B cell (primary cell): ENCODE data around the gene VGLL1. TPM values are rescaled to one million over a fixed set of nuclear protein-coding genes. Genes with fewer than 3 reads are reported as not detected.

Source experiments
- ATAC-seq: fragments of 200-7000 bp; cut with Tn5 transposase; one replicate; pipeline ENCODE4 v1.10.0; 2021; ENCODE audit warnings: low read depth, mild to moderate bottlenecking, moderate number of reproducible peaks, moderate library complexity
- CTCF ChIA-PET: fragments of 350-600 bp; sonication (Branson Sonifier 250); formaldehyde crosslinking; loops from one replicate; lab custom pipeline; 2021; ENCODE audit warnings: antibody characterized with exemption, inconsistent platforms; lab: Charles Lee
- POLR2A ChIA-PET: fragments of 350-600 bp; sonication (Branson Sonifier 250); formaldehyde crosslinking; loops from one replicate; lab custom pipeline; 2021; ENCODE audit warnings: antibody characterized with exemption; lab: Charles Lee
- DNase-seq: peaks from one replicate; pipeline ENCODE4 v3.0.0; 2013
- H2AFZ ChIP-seq: 2 replicates; pipeline ENCODE4 v1.6.1; 2012; ENCODE audit warnings: mild to moderate bottlenecking, low read depth, low read length; ENCODE audit not compliant: insufficient read depth, poor library complexity, severe bottlenecking
- H3K27ac ChIP-seq, 2 donors: 1 replicate in 1 of 2; 2 replicates in 1 of 2; pipeline ENCODE4 v1.5.1; 2012 to 2013; ENCODE audit warnings: low read length in 2 of 2, mild to moderate bottlenecking in 2 of 2, moderate library complexity in 1 of 2
- H3K27me3 ChIP-seq, 4 experiments: fragments of 200-600 bp in 1 of 4; sonication (generic) in 1 of 4; replicated peaks in 1 of 4; 1 replicate in 2 of 4; 2 replicates in 2 of 4; pipeline versions ENCODE4 v1.6.1 to v1.7.0; 2013 to 2016; ENCODE audit warnings: low read length in 3 of 4, mild to moderate bottlenecking in 2 of 4, mixed read lengths in 1 of 4, moderate library complexity in 1 of 4; ENCODE audit not compliant: insufficient read depth in 4 of 4, control insufficient read depth in 3 of 4; ENCODE audit errors: control extremely low read depth in 1 of 4
- H3K36me3 ChIP-seq, 2 experiments: replicated peaks in 1 of 2; 1 replicate in 1 of 2; 2 replicates in 1 of 2; pipeline versions ENCODE4 v1.6.1 to v1.7.1; 2013; ENCODE audit warnings: low read length in 1 of 2; ENCODE audit not compliant: insufficient read depth in 2 of 2, control insufficient read depth in 1 of 2; ENCODE audit errors: control extremely low read depth in 1 of 2, extremely low read depth in 1 of 2
- H3K4me1 ChIP-seq, 2 donors: fragments of 200-600 bp in 1 of 2; sonication (generic) in 1 of 2; 1 replicate in 1 of 2; 2 replicates in 1 of 2; pipeline versions ENCODE4 v1.5.1 to v1.6.1; 2013 to 2017; ENCODE audit warnings: low read length in 2 of 2; ENCODE audit not compliant: control insufficient read depth in 2 of 2, insufficient read depth in 2 of 2
- H3K4me2 ChIP-seq: replicated peaks from 2 replicates; pipeline ENCODE3; 2012; ENCODE audit warnings: mild to moderate bottlenecking, low read depth, low read length; ENCODE audit not compliant: poor library complexity, severe bottlenecking
- H3K4me3 ChIP-seq, 5 experiments: fragments of 200-600 bp in 1 of 5; sonication (generic) in 1 of 5; 1 replicate in 3 of 5; 2 replicates in 2 of 5; pipeline versions ENCODE4 v1.5.1 to v1.7.0; 2011 to 2016; ENCODE audit warnings: low read length in 4 of 5, mild to moderate bottlenecking in 4 of 5, low read depth in 2 of 5, control low read depth in 1 of 5, moderate library complexity in 1 of 5; ENCODE audit not compliant: insufficient read depth in 1 of 5; ENCODE audit errors: control extremely low read depth in 1 of 5, extremely low read depth in 1 of 5
- H3K79me2 ChIP-seq: fragments of 200-600 bp; sonication (generic); one replicate; pipeline ENCODE4 v1.6.0; 2016; ENCODE audit warnings: low read length; ENCODE audit not compliant: control insufficient read depth, insufficient read depth
- H3K9ac ChIP-seq: fragments of 200-600 bp; sonication (generic); 2 replicates; pipeline ENCODE4 v1.6.1; 2017; ENCODE audit warnings: mild to moderate bottlenecking, low read length, moderate library complexity
- H3K9me3 ChIP-seq, 3 donors: one replicate each; pipeline versions ENCODE4 v1.6.1 to v1.7.1; 2013; ENCODE audit warnings: low read length in 2 of 3; ENCODE audit not compliant: control insufficient read depth in 2 of 3, insufficient read depth in 1 of 3; ENCODE audit errors: control extremely low read depth in 1 of 3
- H4K20me1 ChIP-seq: 2 replicates; pipeline ENCODE4 v1.6.0; 2012; ENCODE audit warnings: mild to moderate bottlenecking, low read length; ENCODE audit not compliant: insufficient read depth, control insufficient read depth, poor library complexity, severe bottlenecking
- H3K27ac Mint-ChIP-seq: one replicate; pipeline ENCODE4 v1.8.0; 2021; ENCODE audit warnings: mixed read lengths
- H3K27me3 Mint-ChIP-seq: one replicate; pipeline ENCODE4 v1.8.0; 2021; ENCODE audit warnings: mixed read lengths
- H3K4me1 Mint-ChIP-seq: one replicate; pipeline ENCODE4 v1.8.0; 2021; ENCODE audit warnings: mixed read lengths
- H3K4me3 Mint-ChIP-seq: one replicate; pipeline ENCODE4 v1.8.0; 2021; ENCODE audit warnings: mixed read lengths
- H3K9me3 Mint-ChIP-seq: one replicate; pipeline ENCODE4 v1.8.0; 2022; ENCODE audit warnings: mixed read lengths; ENCODE audit not compliant: insufficient read depth
- CTCF ChIP-seq: fragments of 200-600 bp; IDR thresholded peaks from one replicate; pipeline ENCODE4 v1.8.0; 2022; ENCODE audit warnings: antibody characterized with exemption, mild to moderate bottlenecking
- EZH2 ChIP-seq: IDR thresholded peaks from 2 replicates; pipeline ENCODE4 v1.6.1; 2012; ENCODE audit warnings: borderline replicate concordance, low read depth, mild to moderate bottlenecking, moderate library complexity, low read length; ENCODE audit not compliant: insufficient read depth, poor library complexity, severe bottlenecking
- WGBS: methylation state at CpG from one replicate; pipeline ENCODE4 v1.1.5; 2013; ENCODE audit warnings: missing lambda C conversion rate; ENCODE audit not compliant: insufficient coverage; 5-methylcytosine and 5-hydroxymethylcytosine counted together
- intact Hi-C: fragments of 100-400 bp; cut with micrococcal nuclease; formaldehyde crosslinking; loops from one replicate; pipeline ENCODE4 v1.10.0; 2022
- polyA plus RNA-seq: library from polyadenylated mRNA; depleted of rRNA; stranded (reverse); fragments of >200 nt; gene quantifications from 2 replicates; pipeline ENCODE4 v1.2.3, GENCODE V29; 2012
- total RNA-seq, 2 donors: library from RNA; stranded (reverse); fragments of 120-200 nt in 1 of 2; gene quantifications; 1 replicate in 1 of 2; 2 replicates in 1 of 2; pipeline versions ENCODE4 v1.2.3 to v1.2.4, GENCODE V29; 2013 to 2022

The VGLL1 gene
- total and polyA plus RNA-seq, 2 donors (not counting 1 experiment from before 2014, with no cell fraction given), result not detected

GRCh38 chrX:136525738-136526606 lies 6.0 kb upstream of the VGLL1 start:
- Mint-ChIP-seq H3K27me3 (peaks cover 9% of the 10 kb centered on the region), H3K4me1 (peaks cover 2% of the 10 kb centered on the region), H3K9me3 (no peaks in the 10 kb centered on the region), H3K4me3 (no peak overlapping the region), H3K27ac (no peak overlapping the region)
- POLR2A ChIA-PET, result no interaction called here
- 60% methylated on average over 1 of the region's 2 CpGs for WGBS
- Histone ChIP-seq H3K4me1 (no peaks in the 10 kb centered on the region), H3K27me3 (no peaks in the 10 kb centered on the region), H3K9me3 (no peaks in the 10 kb centered on the region), H3K27ac (no peak overlapping the region), H3K4me3 (no peak overlapping the region), H3K79me2 (no peaks in the 10 kb centered on the region), H3K9ac (no peak overlapping the region), H3K36me3 (no peaks in the 10 kb centered on the region), H4K20me1 (no peaks in the 10 kb centered on the region), H2AFZ (no peak overlapping the region), H3K4me2 (no peak overlapping the region)
- intact Hi-C loops, result no loop called here
- no peak for TF ChIP-seq CTCF
- no peak for TF ChIP-seq EZH2
- ATAC-seq (no peak), DNase-seq (no peak)
- CTCF ChIA-PET, result no interaction called here

GRCh38 chrX:136528645-136529315 lies 3.2 kb upstream of the VGLL1 start:
- CTCF ChIA-PET, result no interaction called here
- no peaks in the 10 kb centered on the region for H3K9me3 Mint-ChIP-seq

More at GRCh38 chrX:136528645-136529315, 3.2 kb upstream of the VGLL1 start:
- 93% methylated on average over 5 of the region's 8 CpGs for WGBS
- no peak overlapping the region for H3K4me3 Mint-ChIP-seq
- H3K4me1 ChIP-seq, result no peaks in the 10 kb centered on the region
- H3K36me3 ChIP-seq, result no peaks in the 10 kb centered on the region
- no peaks in the 10 kb centered on the region for H3K4me1 Mint-ChIP-seq
- no peak overlapping the region for H3K4me3 ChIP-seq
- intact Hi-C loops, result no loop called here
- H3K9ac ChIP-seq, result no peak overlapping the region
- H4K20me1 ChIP-seq, result no peaks in the 10 kb centered on the region
- H3K27ac ChIP-seq, result no peak overlapping the region
- H3K27me3 Mint-ChIP-seq, result peaks cover 9% of the 10 kb centered on the region
- no peak for DNase-seq
- no peak overlapping the region for H3K27ac Mint-ChIP-seq
- POLR2A ChIA-PET, result no interaction called here
- no peak for ATAC-seq
- H2AFZ ChIP-seq, result no peak overlapping the region
- H3K9me3 ChIP-seq, result no peaks in the 10 kb centered on the region
- H3K27me3 ChIP-seq, result no peaks in the 10 kb centered on the region
- TF ChIP-seq EZH2, result no peak
- TF ChIP-seq CTCF, result no peak
- H3K4me2 ChIP-seq, result no peak overlapping the region
- H3K79me2 ChIP-seq, result no peaks in the 10 kb centered on the region
